Stomach (tissue), 4 donors: ENCODE data around the gene DDX50.

ENCODE experiments used
- POLR2AphosphoS5 ChIP-seq, 3 donors: sonication (generic); formaldehyde crosslinking; IDR thresholded peaks; one replicate each; pipeline ENCODE4 v1.6.1; 2016; ENCODE audit warnings: antibody characterized with exemption in 3 of 3
- TF ChIP-seq, protein P1 (sequence below), 7 experiments: fragments of 450-650 bp in 4 of 7; fragments of 200-600 bp in 3 of 7; sonication (generic) in 3 of 7; IDR thresholded peaks; one replicate each; pipeline ENCODE4 v1.5.1; 2016 to 2019; ENCODE audit warnings: antibody characterized with exemption in 7 of 7, control low read depth in 2 of 7, mild to moderate bottlenecking in 1 of 7

GRCh38 chr10:68870061-68870460 is 31.1 kb upstream of the DDX50 start:
- TF ChIP-seq, protein P1, sequence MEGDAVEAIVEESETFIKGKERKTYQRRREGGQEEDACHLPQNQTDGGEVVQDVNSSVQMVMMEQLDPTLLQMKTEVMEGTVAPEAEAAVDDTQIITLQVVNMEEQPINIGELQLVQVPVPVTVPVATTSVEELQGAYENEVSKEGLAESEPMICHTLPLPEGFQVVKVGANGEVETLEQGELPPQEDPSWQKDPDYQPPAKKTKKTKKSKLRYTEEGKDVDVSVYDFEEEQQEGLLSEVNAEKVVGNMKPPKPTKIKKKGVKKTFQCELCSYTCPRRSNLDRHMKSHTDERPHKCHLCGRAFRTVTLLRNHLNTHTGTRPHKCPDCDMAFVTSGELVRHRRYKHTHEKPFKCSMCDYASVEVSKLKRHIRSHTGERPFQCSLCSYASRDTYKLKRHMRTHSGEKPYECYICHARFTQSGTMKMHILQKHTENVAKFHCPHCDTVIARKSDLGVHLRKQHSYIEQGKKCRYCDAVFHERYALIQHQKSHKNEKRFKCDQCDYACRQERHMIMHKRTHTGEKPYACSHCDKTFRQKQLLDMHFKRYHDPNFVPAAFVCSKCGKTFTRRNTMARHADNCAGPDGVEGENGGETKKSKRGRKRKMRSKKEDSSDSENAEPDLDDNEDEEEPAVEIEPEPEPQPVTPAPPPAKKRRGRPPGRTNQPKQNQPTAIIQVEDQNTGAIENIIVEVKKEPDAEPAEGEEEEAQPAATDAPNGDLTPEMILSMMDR (IDR thresholded peaks at IDR 0.05): no peak
- TF ChIP-seq POLR2AphosphoS5 (IDR thresholded peaks at IDR 0.05): no peak
